Dedifferentiated amniotic fluid mesenchymal stem cell (primary cell): Measurements from ENCODE around the gene PCDH15.

Experiments used
- DNase-seq: peaks from one replicate; pipeline ENCODE4 v3.0.0-alpha.2; 2016; ENCODE audit errors: extremely low spot score

PCDH15 gene

GRCh38 chr10:54125098-54125747 is 675.8 kb downstream of the PCDH15 start:
- no peak for DNase-seq

- DNase-seq: no peak
Measured at GRCh38 chr10:54124209-54124885, 676.7 kb downstream of the PCDH15 start.

- DNase-seq: no peak
Measured at GRCh38 chr10:54120806-54121205, 680.2 kb downstream of the PCDH15 start.

- DNase-seq: no peak
Measured at GRCh38 chr10:54108961-54109360, 692.1 kb downstream of the PCDH15 start.

- DNase-seq: no peak
Measured at GRCh38 chr10:54096892-54097291, 704.1 kb downstream of the PCDH15 start.

- DNase-seq: no peak
Measured at GRCh38 chr10:54094321-54094720, 706.7 kb downstream of the PCDH15 start.

- DNase-seq: no peak
Measured at GRCh38 chr10:54091237-54091636, 709.8 kb downstream of the PCDH15 start.

- DNase-seq: no peak
Measured at GRCh38 chr10:54081950-54082349, 719.1 kb downstream of the PCDH15 start.

GRCh38 chr10:54067361-54067760 is 733.7 kb downstream of the PCDH15 start:
- no peak for DNase-seq

GRCh38 chr10:54066646-54067045 is 734.4 kb downstream of the PCDH15 start:
- no peak for DNase-seq

GRCh38 chr10:54065106-54065505 is 735.9 kb downstream of the PCDH15 start:
- DNase-seq: no peak

- DNase-seq: no peak
Measured at GRCh38 chr10:54064215-54064614, 736.8 kb downstream of the PCDH15 start.

GRCh38 chr10:54063514-54063913 is 737.5 kb downstream of the PCDH15 start:
- no peak for DNase-seq

- no peak for DNase-seq
Measured at GRCh38 chr10:54060572-54060971, 740.5 kb downstream of the PCDH15 start.

- no peak for DNase-seq
Measured at GRCh38 chr10:54057357-54057756, 743.7 kb downstream of the PCDH15 start.

GRCh38 chr10:54026340-54026739 is 774.7 kb downstream of the PCDH15 start:
- no peak for DNase-seq

GRCh38 chr10:54011117-54011516 is 789.9 kb downstream of the PCDH15 start:
- DNase-seq: no peak

- no peak for DNase-seq
Measured at GRCh38 chr10:54010337-54010933, 790.6 kb downstream of the PCDH15 start.

GRCh38 chr10:54009672-54010071 is 791.4 kb downstream of the PCDH15 start:
- DNase-seq: no peak

- DNase-seq: no peak
Measured at GRCh38 chr10:54002077-54002476, 799.0 kb downstream of the PCDH15 start.

- no peak for DNase-seq
Measured at GRCh38 chr10:53997953-53998352, 803.1 kb downstream of the PCDH15 start.

GRCh38 chr10:53990799-53991238 is 810.2 kb downstream of the PCDH15 start:
- no peak for DNase-seq

- no peak for DNase-seq
Measured at GRCh38 chr10:53983431-53983830, 817.6 kb downstream of the PCDH15 start.
